ENCODE data around the gene SHROOM3.
"Not testable (repeated sequence)": the region's sequence is repeated elsewhere in the genome, so short reads cannot be mapped to it uniquely, and the experiment has no call there.

Gene SHROOM3

GRCh38 chr4:76702440-76703122 is 267.6 kb downstream of the SHROOM3 start:
- no peak for FAIRE-seq

- FAIRE-seq, result no peak
Measured at GRCh38 chr4:76703123-76703490, 268.1 kb downstream of the SHROOM3 start.

- FAIRE-seq, result no peak
Measured at GRCh38 chr4:76703676-76704075, 268.6 kb downstream of the SHROOM3 start.

- no peak for FAIRE-seq
Measured at GRCh38 chr4:76704133-76704881, 269.3 kb downstream of the SHROOM3 start.

- FAIRE-seq, result no peak
Measured at GRCh38 chr4:76705472-76705871, 270.4 kb downstream of the SHROOM3 start.

GRCh38 chr4:76706581-76706980 is 271.6 kb downstream of the SHROOM3 start:
- FAIRE-seq, result no peak

- FAIRE-seq, result no peak
Measured at GRCh38 chr4:76708971-76709771, 274.1 kb downstream of the SHROOM3 start.

GRCh38 chr4:76709772-76710090 is 274.7 kb downstream of the SHROOM3 start:
- no peak for FAIRE-seq

GRCh38 chr4:76712564-76712963 is 277.5 kb downstream of the SHROOM3 start:
- FAIRE-seq, result no peak

GRCh38 chr4:76714226-76714625 is 279.2 kb downstream of the SHROOM3 start:
- FAIRE-seq, result no peak

GRCh38 chr4:76716020-76716419 is 281.0 kb downstream of the SHROOM3 start:
- no peak for FAIRE-seq

GRCh38 chr4:76716658-76717057 is 281.6 kb downstream of the SHROOM3 start:
- no peak for FAIRE-seq

GRCh38 chr4:76717431-76717830 is 282.4 kb downstream of the SHROOM3 start:
- FAIRE-seq, result no peak

- FAIRE-seq, result no peak
Measured at GRCh38 chr4:76718021-76718420, 283.0 kb downstream of the SHROOM3 start.

GRCh38 chr4:76718831-76719230 is 283.8 kb downstream of the SHROOM3 start:
- FAIRE-seq, result no peak

- FAIRE-seq, result no peak
Measured at GRCh38 chr4:76720121-76720520, 285.1 kb downstream of the SHROOM3 start.

GRCh38 chr4:76722146-76722545 is 287.1 kb downstream of the SHROOM3 start:
- not testable (repeated sequence) for FAIRE-seq

GRCh38 chr4:76722838-76723237 is 287.8 kb downstream of the SHROOM3 start:
- no peak for FAIRE-seq

- no peak for FAIRE-seq
Measured at GRCh38 chr4:76723373-76723772, 288.3 kb downstream of the SHROOM3 start.

GRCh38 chr4:76723924-76724323 is 288.9 kb downstream of the SHROOM3 start:
- FAIRE-seq, result peak; percentile 95

- peak; percentile 23 for FAIRE-seq
Measured at GRCh38 chr4:76725039-76725438, 290.0 kb downstream of the SHROOM3 start.

- FAIRE-seq, result no peak
Measured at GRCh38 chr4:76726176-76726575, 291.1 kb downstream of the SHROOM3 start.

- FAIRE-seq, result no peak
Measured at GRCh38 chr4:76726631-76727030, 291.6 kb downstream of the SHROOM3 start.

- not testable (repeated sequence) for FAIRE-seq
Measured at GRCh38 chr4:76727934-76728333, 292.9 kb downstream of the SHROOM3 start.

Data from endometrium (tissue), 2 donors.